H9 (cell line): ENCODE data around the gene ANK3. TPM values are rescaled to one million over a fixed set of nuclear protein-coding genes. Genes with fewer than 3 reads are reported as not detected.
A peak's percentile ranks its signal among the peaks of the same experiment; 100 is the strongest.

Source experiments
- DNase-seq: peaks from one replicate; pipeline ENCODE4 v3.0.0-alpha.2; 2017
- H2AFZ ChIP-seq: one replicate; pipeline ENCODE4 v1.6.1; 2013; ENCODE audit warnings: mild to moderate bottlenecking, low read length, control low read depth, moderate library complexity
- H2AK5ac ChIP-seq: 2 replicates; pipeline ENCODE4 v1.6.1; 2013; ENCODE audit warnings: low read length, control low read depth, mixed read lengths; ENCODE audit not compliant: insufficient read length
- H2BK120ac ChIP-seq: one replicate; pipeline ENCODE4 v1.6.1; 2013; ENCODE audit warnings: low read depth, mild to moderate bottlenecking, low read length, control low read depth, inconsistent platforms; ENCODE audit not compliant: poor library complexity, severe bottlenecking
- H2BK12ac ChIP-seq: 2 replicates; pipeline ENCODE4 v1.6.1; 2013; ENCODE audit warnings: low read length, control low read depth, mixed read lengths, low read depth; ENCODE audit not compliant: insufficient read length
- H2BK15ac ChIP-seq: 2 replicates; pipeline ENCODE4 v1.6.1; 2013; ENCODE audit warnings: low read depth, low read length, control low read depth
- H2BK20ac ChIP-seq: one replicate; pipeline ENCODE4 v1.6.1; 2013; ENCODE audit warnings: low read depth, mild to moderate bottlenecking, low read length, control low read depth, inconsistent platforms; ENCODE audit not compliant: poor library complexity, severe bottlenecking
- H2BK5ac ChIP-seq: 2 replicates; pipeline ENCODE4 v1.6.1; 2013; ENCODE audit warnings: low read length, control low read depth, mixed read lengths; ENCODE audit not compliant: insufficient read length
- H3K14ac ChIP-seq: 2 replicates; pipeline ENCODE4 v1.6.1; 2013; ENCODE audit warnings: low read length, control low read depth; ENCODE audit not compliant: insufficient read depth
- H3K18ac ChIP-seq: 2 replicates; pipeline ENCODE4 v1.6.1; 2013; ENCODE audit warnings: low read depth, mild to moderate bottlenecking, mixed read lengths, low read length, control low read depth; ENCODE audit not compliant: insufficient read length
- H3K23ac ChIP-seq: 2 replicates; pipeline ENCODE4 v1.6.1; 2013; ENCODE audit warnings: low read length, control low read depth, mixed read lengths, low read depth; ENCODE audit not compliant: insufficient read length
- H3K23me2 ChIP-seq: 2 replicates; pipeline ENCODE4 v1.6.1; 2013; ENCODE audit warnings: low read depth, mild to moderate bottlenecking, mixed read lengths, low read length, control low read depth; ENCODE audit not compliant: insufficient read length, poor library complexity, severe bottlenecking
- H3K27ac ChIP-seq: 2 replicates; pipeline ENCODE4 v1.5.1; 2013; ENCODE audit warnings: low read length, control low read depth, mixed read lengths, low read depth; ENCODE audit not compliant: insufficient read length
- H3K27me3 ChIP-seq: 2 replicates; pipeline ENCODE4 v1.6.1; 2013; ENCODE audit warnings: low read length, control low read depth, inconsistent platforms; ENCODE audit not compliant: insufficient read depth
- H3K4ac ChIP-seq: 2 replicates; pipeline ENCODE4 v1.6.1; 2013; ENCODE audit warnings: low read depth, mild to moderate bottlenecking, control low read depth, inconsistent platforms, low read length, moderate library complexity
- H3K4me1 ChIP-seq: 2 replicates; pipeline ENCODE4 v1.6.1; 2013; ENCODE audit warnings: low read length, control low read depth, inconsistent platforms; ENCODE audit not compliant: insufficient read depth
- H3K4me2 ChIP-seq: 2 replicates; pipeline ENCODE4 v1.6.1; 2013; ENCODE audit warnings: low read length, control low read depth, mixed read lengths; ENCODE audit not compliant: insufficient read length, insufficient read depth
- H3K56ac ChIP-seq: 2 replicates; pipeline ENCODE4 v1.6.1; 2013; ENCODE audit warnings: low read depth, mild to moderate bottlenecking, mixed read lengths, low read length, control low read depth; ENCODE audit not compliant: insufficient read length
- H3K79me1 ChIP-seq: 2 replicates; pipeline ENCODE4 v1.6.1; 2013; ENCODE audit warnings: low read depth, mild to moderate bottlenecking, moderate library complexity, low read length, control low read depth, inconsistent platforms; ENCODE audit not compliant: insufficient read depth, poor library complexity, severe bottlenecking
- H3K79me2 ChIP-seq: 2 replicates; pipeline ENCODE4 v1.6.1; 2013; ENCODE audit warnings: low read length, control low read depth, inconsistent platforms; ENCODE audit not compliant: insufficient read depth
- H3K9ac ChIP-seq: 2 replicates; pipeline ENCODE4 v1.6.1; 2013; ENCODE audit warnings: low read length, control low read depth, mixed read lengths; ENCODE audit not compliant: insufficient read length; ENCODE audit errors: extremely low read depth
- H3K9me3 ChIP-seq: one replicate; pipeline ENCODE4 v1.6.1; 2013; ENCODE audit warnings: low read depth, low read length, inconsistent platforms; ENCODE audit not compliant: control insufficient read depth
- H3T11ph ChIP-seq: one replicate; pipeline ENCODE4 v1.6.1; 2013; ENCODE audit warnings: mild to moderate bottlenecking, low read length, control low read depth, inconsistent platforms
- H4K20me1 ChIP-seq: one replicate; pipeline ENCODE4 v1.6.1; 2013; ENCODE audit not compliant: control insufficient read depth, insufficient read length, insufficient read depth
- H4K5ac ChIP-seq: 2 replicates; pipeline ENCODE4 v1.6.1; 2013; ENCODE audit warnings: low read depth, mild to moderate bottlenecking, mixed read lengths, low read length, control low read depth; ENCODE audit not compliant: insufficient read length
- H4K8ac ChIP-seq: replicated peaks from 2 replicates; pipeline ENCODE4 v1.6.1; 2013; ENCODE audit warnings: low read length, control low read depth, mixed read lengths, low read depth; ENCODE audit not compliant: insufficient read length
- H4K91ac ChIP-seq: 2 replicates; pipeline ENCODE4 v1.6.1; 2013; ENCODE audit warnings: low read depth, mild to moderate bottlenecking, moderate library complexity, mixed read lengths, low read length, control low read depth; ENCODE audit not compliant: insufficient read length
- H3K27ac Mint-ChIP-seq, 3 experiments: 2 replicates in 2 of 3; 3 replicates in 1 of 3; pipeline ENCODE4 v1.8.0; 2020 to 2021; ENCODE audit warnings: mixed read lengths in 3 of 3, mild to moderate bottlenecking in 1 of 3, moderate library complexity in 1 of 3
- H3K27me3 Mint-ChIP-seq: 2 replicates; pipeline ENCODE4 v1.8.0; 2021; ENCODE audit warnings: low read depth, mild to moderate bottlenecking, moderate library complexity, mixed read lengths
- H3K36me3 Mint-ChIP-seq, 3 experiments: 2 replicates in 2 of 3; 3 replicates in 1 of 3; pipeline ENCODE4 v1.8.0; 2020 to 2021; ENCODE audit warnings: low read depth in 3 of 3, mixed read lengths in 3 of 3; ENCODE audit not compliant: insufficient read depth in 1 of 3
- H3K4me1 Mint-ChIP-seq, 2 experiments: 2 replicates each; pipeline ENCODE4 v1.8.0; 2020; ENCODE audit warnings: mixed read lengths in 2 of 2
- H3K4me3 Mint-ChIP-seq, 2 experiments: 2 replicates in 1 of 2; 3 replicates in 1 of 2; pipeline ENCODE4 v1.8.0; 2020 to 2021; ENCODE audit warnings: mild to moderate bottlenecking in 2 of 2, mixed read lengths in 2 of 2, moderate library complexity in 1 of 2
- H3K9me3 Mint-ChIP-seq, 2 experiments: 2 replicates in 1 of 2; 3 replicates in 1 of 2; pipeline ENCODE4 v1.8.0; 2020; ENCODE audit warnings: mild to moderate bottlenecking in 2 of 2, mixed read lengths in 2 of 2, moderate library complexity in 1 of 2
- WGBS: extraction: QIAGEN DNeasy Blood & Tissue Kit; methylation state at CpG from one replicate; pipeline ENCODE4 v1.1.7; 2013; ENCODE audit warnings: missing lambda C conversion rate, low lambda C conversion rate, mixed read lengths; ENCODE audit not compliant: insufficient read length; ENCODE audit errors: extremely low coverage; 5-methylcytosine and 5-hydroxymethylcytosine counted together
- total RNA-seq: library from RNA; stranded (reverse); gene quantifications from 2 replicates; pipeline ENCODE4 v1.2.1, GENCODE V29; 2021
- TF ChIP-seq, protein P1 (sequence below): fragments of 200-600 bp; sonication (generic); conservative IDR thresholded peaks from 3 replicates; pipeline ENCODE4 v1.8.0; 2021; ENCODE audit warnings: antibody characterized with exemption, mild to moderate bottlenecking

ANK3 gene
- total RNA-seq, 1 experiment from 2014 or later = 59.6 TPM

DNA sequence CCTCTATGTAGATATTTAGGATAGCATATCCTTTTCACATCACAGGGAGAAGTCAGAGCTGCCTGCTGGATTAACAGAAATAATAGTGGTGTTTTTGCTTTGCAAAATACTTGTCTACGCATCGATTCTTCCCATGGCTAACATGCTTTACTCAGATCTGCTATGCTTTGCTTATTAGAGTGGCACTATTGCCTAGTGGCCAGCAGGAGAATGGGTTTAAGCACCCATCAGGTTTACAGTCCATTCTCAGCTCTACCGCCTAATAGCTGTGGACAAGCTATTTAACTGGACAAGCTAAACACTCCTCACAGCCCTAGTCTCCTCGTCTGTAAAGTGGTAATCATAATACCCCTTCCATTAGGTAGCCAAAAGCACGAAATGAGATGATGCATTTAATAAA, 265.1 kb downstream of the ANK3 start:
- H3K14ac ChIP-seq = no peak overlapping the region
- H3T11ph ChIP-seq = no peak overlapping the region
- Mint-ChIP-seq H3K9me3 (no peaks in the 10 kb centered on the region), H3K27me3 (no peaks in the 10 kb centered on the region), H3K36me3 (no peaks in the 10 kb centered on the region; a peak in 2 of 7 replicates), H3K4me1 (peaks cover 4% of the 10 kb centered on the region in 2 experiments; a peak in 3 of 4 replicates), H3K27ac (no peak overlapping the region), H3K4me3 (no peak overlapping the region)
- no peak overlapping the region for H2AK5ac ChIP-seq
- no peaks in the 10 kb centered on the region for H4K20me1 ChIP-seq
- no peak overlapping the region for H2BK20ac ChIP-seq
- H3K4me2 ChIP-seq = no peak overlapping the region
- no peak overlapping the region for H4K91ac ChIP-seq
- no peak overlapping the region for H2BK5ac ChIP-seq
- H2BK12ac ChIP-seq = no peak overlapping the region
- TF ChIP-seq, protein P1, sequence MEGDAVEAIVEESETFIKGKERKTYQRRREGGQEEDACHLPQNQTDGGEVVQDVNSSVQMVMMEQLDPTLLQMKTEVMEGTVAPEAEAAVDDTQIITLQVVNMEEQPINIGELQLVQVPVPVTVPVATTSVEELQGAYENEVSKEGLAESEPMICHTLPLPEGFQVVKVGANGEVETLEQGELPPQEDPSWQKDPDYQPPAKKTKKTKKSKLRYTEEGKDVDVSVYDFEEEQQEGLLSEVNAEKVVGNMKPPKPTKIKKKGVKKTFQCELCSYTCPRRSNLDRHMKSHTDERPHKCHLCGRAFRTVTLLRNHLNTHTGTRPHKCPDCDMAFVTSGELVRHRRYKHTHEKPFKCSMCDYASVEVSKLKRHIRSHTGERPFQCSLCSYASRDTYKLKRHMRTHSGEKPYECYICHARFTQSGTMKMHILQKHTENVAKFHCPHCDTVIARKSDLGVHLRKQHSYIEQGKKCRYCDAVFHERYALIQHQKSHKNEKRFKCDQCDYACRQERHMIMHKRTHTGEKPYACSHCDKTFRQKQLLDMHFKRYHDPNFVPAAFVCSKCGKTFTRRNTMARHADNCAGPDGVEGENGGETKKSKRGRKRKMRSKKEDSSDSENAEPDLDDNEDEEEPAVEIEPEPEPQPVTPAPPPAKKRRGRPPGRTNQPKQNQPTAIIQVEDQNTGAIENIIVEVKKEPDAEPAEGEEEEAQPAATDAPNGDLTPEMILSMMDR = 0 out of 3 replicates have a peak, but pooled peaks have one; percentile 23
- H2BK15ac ChIP-seq = no peak overlapping the region
- no CpG with 5 or more reads among the region's 5 CpGs for WGBS
- no peak overlapping the region for H2AFZ ChIP-seq
- no peak overlapping the region for H3K4ac ChIP-seq
- H3K27ac ChIP-seq = no peak overlapping the region
- no peak overlapping the region for H3K18ac ChIP-seq
- H3K23me2 ChIP-seq = no peaks in the 10 kb centered on the region
- no peaks in the 10 kb centered on the region for H3K79me1 ChIP-seq
- no peaks in the 10 kb centered on the region for H3K4me1 ChIP-seq
- no peaks in the 10 kb centered on the region for H3K79me2 ChIP-seq
- no peak overlapping the region for H2BK120ac ChIP-seq
- H3K23ac ChIP-seq = no peak overlapping the region
- DNase-seq = no peak
- no peaks in the 10 kb centered on the region for H3K27me3 ChIP-seq
- no peak overlapping the region for H3K9ac ChIP-seq
- no peak overlapping the region for H4K8ac ChIP-seq
- no peak overlapping the region for H3K56ac ChIP-seq
- no peak overlapping the region for H4K5ac ChIP-seq
- H3K9me3 ChIP-seq = no peaks in the 10 kb centered on the region
